ENCODE results near the gene HEXIM1. TPM values are rescaled to one million over a fixed set of nuclear protein-coding genes. Genes with fewer than 3 reads are reported as not detected.

The HEXIM1 gene
- total RNA-seq, 4 donors from 2014 or later = 32.1 to 58.2 (median 45.3) TPM

GRCh38 chr17:45149669-45150664 lies 1.7 kb downstream of the HEXIM1 start:
- H3K27me3 ChIP-seq = no peaks in the 10 kb centered on the region
- TF ChIP-seq POLR2AphosphoS5 (IDR thresholded peaks at IDR 0.05) (peak; percentile 48 to 65), POLR2A (IDR thresholded peaks at IDR 0.05; ENCODE audit: low read depth) (no peak), EP300 (IDR thresholded peaks at IDR 0.05) (no peak)
- TF ChIP-seq, protein P1, sequence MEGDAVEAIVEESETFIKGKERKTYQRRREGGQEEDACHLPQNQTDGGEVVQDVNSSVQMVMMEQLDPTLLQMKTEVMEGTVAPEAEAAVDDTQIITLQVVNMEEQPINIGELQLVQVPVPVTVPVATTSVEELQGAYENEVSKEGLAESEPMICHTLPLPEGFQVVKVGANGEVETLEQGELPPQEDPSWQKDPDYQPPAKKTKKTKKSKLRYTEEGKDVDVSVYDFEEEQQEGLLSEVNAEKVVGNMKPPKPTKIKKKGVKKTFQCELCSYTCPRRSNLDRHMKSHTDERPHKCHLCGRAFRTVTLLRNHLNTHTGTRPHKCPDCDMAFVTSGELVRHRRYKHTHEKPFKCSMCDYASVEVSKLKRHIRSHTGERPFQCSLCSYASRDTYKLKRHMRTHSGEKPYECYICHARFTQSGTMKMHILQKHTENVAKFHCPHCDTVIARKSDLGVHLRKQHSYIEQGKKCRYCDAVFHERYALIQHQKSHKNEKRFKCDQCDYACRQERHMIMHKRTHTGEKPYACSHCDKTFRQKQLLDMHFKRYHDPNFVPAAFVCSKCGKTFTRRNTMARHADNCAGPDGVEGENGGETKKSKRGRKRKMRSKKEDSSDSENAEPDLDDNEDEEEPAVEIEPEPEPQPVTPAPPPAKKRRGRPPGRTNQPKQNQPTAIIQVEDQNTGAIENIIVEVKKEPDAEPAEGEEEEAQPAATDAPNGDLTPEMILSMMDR (IDR thresholded peaks at IDR 0.05) = no peak
- no peaks in the 10 kb centered on the region for H3K36me3 ChIP-seq
- H3K4me1 ChIP-seq = peaks cover 41 to 70% (median 64%) of the 10 kb centered on the region in 4 donors
- H3K4me3 ChIP-seq = peak overlapping the region; percentile 68 to 80 (median 72)
- H3K27ac ChIP-seq (replicated peaks in 1 of 4) = peak overlapping the region; percentile 93 to 97 (median 96)
- intact Hi-C loops (cut with DNase I) = no loop called here
- H3K9me3 ChIP-seq = no peaks in the 10 kb centered on the region
- DNase-seq (ENCODE audit: extremely low spot score) = no peak
- under 1% methylated on average over 40 of the region's 56 CpGs for WGBS

GRCh38 chr17:45150911-45151809 lies 2.9 kb downstream of the HEXIM1 start:
- Histone ChIP-seq H3K4me1 (peaks cover 41 to 70% (median 64%) of the 10 kb centered on the region in 4 donors), H3K9me3 (no peaks in the 10 kb centered on the region), H3K27ac (replicated peaks in 1 of 4) (peak overlapping the region; percentile 93 to 97 (median 96)), H3K36me3 (no peaks in the 10 kb centered on the region), H3K4me3 (peak overlapping the region; percentile 68 to 80 (median 72)), H3K27me3 (no peaks in the 10 kb centered on the region)
- WGBS = 32% methylated on average over 8 of the region's 8 CpGs
- no peak for DNase-seq (ENCODE audit: extremely low spot score)
- no peak for TF ChIP-seq POLR2A (IDR thresholded peaks at IDR 0.05; ENCODE audit: low read depth)
- TF ChIP-seq, protein P1 (IDR thresholded peaks at IDR 0.05) = no peak
- no peak for TF ChIP-seq POLR2AphosphoS5 (IDR thresholded peaks at IDR 0.05)
- no peak for TF ChIP-seq EP300 (IDR thresholded peaks at IDR 0.05)
- intact Hi-C loops (cut with DNase I) = no loop called here

DNA sequence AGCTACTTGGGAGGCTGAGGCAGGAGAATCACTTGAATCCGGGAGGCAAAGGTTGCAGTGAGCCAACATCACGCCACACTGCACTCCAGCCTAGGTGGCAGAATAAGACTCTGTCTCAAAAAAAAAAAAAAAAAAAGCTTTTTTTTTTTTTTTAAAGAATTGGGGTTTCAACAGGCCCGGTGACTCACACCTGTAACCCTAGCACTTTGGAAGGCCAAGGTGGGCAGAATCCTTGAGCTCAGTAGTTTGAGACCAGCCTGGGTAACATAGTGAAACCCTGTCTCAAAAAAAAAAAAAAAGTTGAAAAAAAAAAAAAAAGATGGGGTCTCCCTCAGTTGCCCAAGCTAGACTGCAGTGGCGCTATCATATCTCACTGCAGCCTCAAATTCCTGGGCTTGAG lies 6.8 kb downstream of the HEXIM1 start:
- intact Hi-C loops (cut with DNase I) = loop anchor here (5.0 kb wide), 1 partner anchor 42 kb away; no protein-coding TSS in a partner anchor
- TF ChIP-seq POLR2A (IDR thresholded peaks at IDR 0.05; ENCODE audit: low read depth) (no peak), POLR2AphosphoS5 (IDR thresholded peaks at IDR 0.05) (no peak), EP300 (IDR thresholded peaks at IDR 0.05) (no peak)
- TF ChIP-seq, protein P1 (IDR thresholded peaks at IDR 0.05) = no peak
- Histone ChIP-seq H3K27ac (replicated peaks in 1 of 4) (peak overlapping the region; percentile 12 to 44 (median 20)), H3K4me1 (peaks cover 61 to 93% (median 89%) of the 10 kb centered on the region in 4 donors), H3K27me3 (no peaks in the 10 kb centered on the region), H3K9me3 (no peaks in the 10 kb centered on the region), H3K36me3 (no peaks in the 10 kb centered on the region), H3K4me3 (no peak overlapping the region)
- 94% methylated on average over 4 of the region's 4 CpGs for WGBS
- no peak for DNase-seq (ENCODE audit: extremely low spot score)

DNA sequence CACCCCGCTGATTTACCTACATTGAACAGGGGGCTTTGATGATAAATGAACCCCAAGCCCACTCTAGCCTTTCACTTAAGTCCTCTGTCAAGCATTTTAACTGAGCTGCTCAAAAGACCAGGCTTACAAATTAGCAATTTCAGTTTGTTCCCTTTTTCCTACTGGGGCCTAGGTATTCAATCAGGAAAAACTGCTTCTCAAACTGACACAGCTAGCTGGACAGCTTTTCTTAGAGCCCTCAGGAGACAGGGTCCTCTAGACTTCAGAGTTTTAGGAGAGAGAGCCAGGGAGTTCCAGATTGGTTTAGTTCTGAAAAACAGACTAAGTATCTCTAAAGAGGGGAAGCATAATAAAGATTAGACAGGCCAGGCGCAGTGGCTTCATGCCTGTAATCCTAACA lies 7.2 kb downstream of the HEXIM1 start:
- peaks cover 63 to 95% (median 92%) of the 10 kb centered on the region in 4 donors for H3K4me1 ChIP-seq
- intact Hi-C loops (cut with DNase I) = loop anchor here (5.0 kb wide), 1 partner anchor 42 kb away; no protein-coding TSS in a partner anchor

More for the DNA sequence above, 7.2 kb downstream of the HEXIM1 start:
- Histone ChIP-seq H3K4me3 (no peak overlapping the region), H3K36me3 (no peaks in the 10 kb centered on the region), H3K27me3 (no peaks in the 10 kb centered on the region), H3K9me3 (no peaks in the 10 kb centered on the region), H3K27ac (replicated peaks in 1 of 4) (peak overlapping the region; percentile 12 to 44 (median 17))
- 100% methylated on average over 2 of the region's 2 CpGs for WGBS
- TF ChIP-seq, protein P1 (IDR thresholded peaks at IDR 0.05) = no peak
- DNase-seq (ENCODE audit: extremely low spot score) = no peak
